GM21717 (cell line): ENCODE measurements around the gene CDH8.
A peak's percentile ranks its signal among the peaks of the same experiment; 100 is the strongest.

ENCODE experiments used
- ATAC-seq: cut with Tn5 transposase; IDR thresholded peaks from one replicate; pipeline ENCODE4 v1.9.1; 2021; ENCODE audit warnings: mild to moderate bottlenecking, moderate library complexity; ENCODE audit not compliant: unreplicated experiment

CDH8 gene

GRCh38 chr16:62036101-62036801, at the start of gene CDH8:
Gene CDH8, minus strand, starts transcription at chr16:62036438. Its CDS starts 15,035 bp downstream, at chr16:62021403.
- no peak for ATAC-seq

- no peak for ATAC-seq
These were observed 43.0 kb upstream of the CDH8 start for GRCh38 chr16:62079236-62079635.

- ATAC-seq = no peak
These were observed 41.8 kb upstream of the CDH8 start for GRCh38 chr16:62077998-62078397.

GRCh38 chr16:62076886-62077285, 40.6 kb upstream of the CDH8 start:
- no peak for ATAC-seq

GRCh38 chr16:62068747-62069146, 32.5 kb upstream of the CDH8 start:
- ATAC-seq = peak; percentile 56

- no peak for ATAC-seq
These were observed 31.7 kb upstream of the CDH8 start for GRCh38 chr16:62067981-62068380.

- no peak for ATAC-seq
These were observed 30.9 kb upstream of the CDH8 start for GRCh38 chr16:62067182-62067581.

- ATAC-seq = no peak
These were observed 30.5 kb upstream of the CDH8 start for GRCh38 chr16:62066747-62067146.

- no peak for ATAC-seq
These were observed 27.9 kb upstream of the CDH8 start for GRCh38 chr16:62064173-62064572.

- ATAC-seq = no peak
These were observed 23.9 kb upstream of the CDH8 start for GRCh38 chr16:62060089-62060488.

- ATAC-seq = no peak
These were observed 23.3 kb upstream of the CDH8 start for GRCh38 chr16:62059527-62059926.

- ATAC-seq = no peak
These were observed 22.2 kb upstream of the CDH8 start for GRCh38 chr16:62058412-62058811.

- no peak for ATAC-seq
These were observed 15.7 kb upstream of the CDH8 start for GRCh38 chr16:62051942-62052341.

- ATAC-seq = no peak
These were observed 14.6 kb upstream of the CDH8 start for GRCh38 chr16:62050793-62051192.

- ATAC-seq = no peak
These were observed 10.6 kb upstream of the CDH8 start for GRCh38 chr16:62046801-62047200.

GRCh38 chr16:62041401-62041800, 5.2 kb upstream of the CDH8 start:
- ATAC-seq = no peak

GRCh38 chr16:62038646-62039045, 2.4 kb upstream of the CDH8 start:
- no peak for ATAC-seq

GRCh38 chr16:62038225-62038624, 2.0 kb upstream of the CDH8 start:
- ATAC-seq = no peak

- no peak for ATAC-seq
These were observed 531 bp upstream of the CDH8 start for GRCh38 chr16:62036802-62037135.

GRCh38 chr16:62035115-62036092, 834 bp downstream of the CDH8 start:
- ATAC-seq = no peak

- ATAC-seq = no peak
These were observed 1.8 kb downstream of the CDH8 start for GRCh38 chr16:62034231-62035114.
